Stimulated activated CD4-positive, alpha-beta T cell treated with anti-CD3 and anti-CD28 coated beads, TNF-alpha, amount 100 ng/mL, for 1 hour (primary cell): Measurements from ENCODE around the gene UBE2D1.

Source experiments
- DNase-seq, 3 donors: peaks; one replicate each; pipeline ENCODE4 v3.0.0-alpha.2; 2020; ENCODE audit warnings: low read depth in 3 of 3, low spot score in 1 of 3

UBE2D1 gene

DNA sequence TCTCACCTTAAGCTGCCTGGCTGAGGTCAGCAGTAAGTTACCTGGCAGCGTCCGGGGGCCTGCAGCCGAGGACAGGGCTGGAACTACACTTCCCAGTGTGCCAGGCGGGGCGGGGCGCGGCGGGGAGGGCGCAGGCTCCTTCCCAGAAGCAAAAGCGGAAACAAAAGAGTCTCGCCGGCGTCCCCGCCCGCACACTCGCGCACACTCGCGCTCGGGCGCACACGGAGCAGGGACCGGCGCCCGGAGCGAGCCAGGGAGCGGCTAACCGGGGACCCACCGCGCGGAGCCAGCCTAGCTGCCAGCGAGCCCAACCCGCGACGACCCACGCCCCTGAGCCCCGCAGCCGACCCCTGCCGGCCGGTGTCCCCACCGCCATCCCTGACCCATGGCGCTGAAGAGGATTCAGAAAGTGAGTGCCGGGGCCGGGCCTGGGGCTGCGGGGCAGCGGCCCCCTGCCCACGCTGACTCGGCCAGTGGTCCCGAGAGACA is at the start of gene UBE2D1:
UBE2D1 (plus strand) TSS at position 190 of the 489 bp plus-strand sequence; CDS start at position 386, 196 bp downstream.
- DNase-seq: peak; percentile 43 to 78 (median 63)

DNA sequence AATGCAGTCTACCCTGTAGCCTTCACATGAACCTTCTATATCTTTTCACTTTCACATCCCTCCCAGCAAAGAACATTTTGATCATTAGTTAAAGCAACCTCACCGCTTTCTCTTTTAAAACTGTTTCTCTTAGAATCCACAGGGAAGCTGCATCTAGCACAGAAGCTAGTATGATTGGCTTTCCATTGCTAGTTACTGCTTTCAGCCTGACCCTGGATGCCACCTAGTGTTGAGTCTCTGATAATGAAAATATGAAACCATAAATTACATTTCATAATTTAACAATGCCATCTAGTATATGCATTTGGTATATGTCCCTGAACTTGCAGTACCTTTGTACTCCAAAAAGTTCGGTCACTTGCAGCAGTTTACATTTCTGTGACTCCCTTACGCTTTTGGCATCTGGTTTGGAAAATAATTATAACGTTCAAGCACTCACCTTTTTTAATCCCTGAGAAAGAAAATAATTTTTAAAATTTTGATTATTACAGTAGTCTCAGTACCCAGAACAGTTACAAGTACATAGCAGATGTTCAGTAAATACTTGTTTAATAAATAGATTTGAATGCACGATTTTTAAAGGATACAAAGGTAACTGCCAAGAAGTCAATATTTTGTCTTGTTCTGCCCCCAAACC is 43.1 kb upstream of the UBE2D1 start:
- DNase-seq: no peak

DNA sequence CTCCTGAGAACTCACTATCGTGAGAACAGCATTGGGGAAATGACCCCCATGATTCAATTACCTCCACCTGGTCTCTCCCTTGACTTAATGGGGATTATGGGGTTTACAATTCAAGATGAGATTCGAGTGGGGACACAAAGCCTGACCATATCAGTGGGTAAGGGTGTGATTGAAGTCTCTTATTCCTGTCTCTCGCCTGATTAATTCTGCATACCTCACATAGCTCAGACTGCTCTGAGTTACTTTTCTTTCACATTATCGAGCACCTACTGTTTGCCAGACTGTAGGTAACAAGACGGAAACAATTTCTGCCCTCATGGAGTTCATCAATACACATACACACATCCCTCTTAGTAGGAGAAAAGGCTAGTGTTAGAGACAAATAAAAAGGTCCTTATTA is 40.8 kb upstream of the UBE2D1 start:
- DNase-seq: no peak

DNA sequence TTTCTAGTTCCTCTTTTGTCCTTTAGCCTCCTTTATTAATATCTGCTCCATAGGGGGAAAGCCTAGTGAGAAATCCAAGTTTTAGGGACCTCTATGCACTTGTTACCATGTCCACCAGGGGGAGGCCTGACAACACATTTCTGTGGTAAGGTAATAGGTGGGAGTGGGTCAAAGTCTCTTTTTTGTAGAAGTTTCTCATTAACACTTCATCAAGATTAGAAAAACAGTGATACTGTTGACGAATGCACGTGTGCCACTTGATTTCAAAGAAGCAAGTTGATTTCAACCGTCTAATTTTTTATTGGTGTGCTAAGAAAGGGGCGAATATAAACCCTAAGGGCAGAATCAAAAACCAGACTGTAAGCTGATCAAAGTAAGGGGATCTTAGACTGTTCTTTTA is 35.2 kb upstream of the UBE2D1 start:
- peak; percentile 9 to 19 (median 15) for DNase-seq

DNA sequence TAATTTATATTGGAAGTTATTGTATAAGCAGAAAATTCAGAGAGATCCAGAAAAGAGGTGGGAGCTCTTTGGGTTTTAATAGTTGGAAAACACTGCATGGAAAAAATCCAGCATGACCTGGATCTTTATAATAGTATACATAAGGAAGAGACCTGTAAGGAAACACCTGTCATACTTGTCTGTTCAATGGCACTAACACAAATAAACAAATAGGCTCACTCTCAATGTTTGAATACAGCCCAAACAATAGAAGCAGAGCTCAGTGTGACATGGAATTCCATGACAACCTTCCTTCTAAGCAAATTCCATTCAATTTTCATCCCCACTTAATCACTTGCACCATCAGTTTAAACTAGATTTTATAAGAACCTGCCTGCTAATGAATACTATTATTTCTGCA is 34.1 kb upstream of the UBE2D1 start:
- no peak for DNase-seq

DNA sequence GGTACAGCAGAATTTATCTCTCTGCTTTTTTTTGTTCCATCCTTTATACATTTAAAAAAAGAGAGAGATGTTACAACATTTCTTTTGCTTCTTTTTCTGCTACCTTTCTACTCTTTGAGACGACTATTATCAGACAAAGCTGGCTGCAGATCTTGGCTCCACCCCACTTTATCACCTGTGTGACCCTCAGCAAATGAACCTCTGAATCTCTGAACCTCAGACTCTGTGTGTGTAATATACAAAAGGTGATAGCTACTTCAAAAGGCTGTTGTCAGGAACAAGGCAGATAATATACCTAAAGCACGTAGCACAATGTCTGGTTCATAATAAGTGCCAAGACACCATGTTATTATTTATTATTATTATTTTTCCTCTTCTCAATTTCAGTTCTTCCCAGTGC is 32.6 kb upstream of the UBE2D1 start:
- no peak for DNase-seq

DNA sequence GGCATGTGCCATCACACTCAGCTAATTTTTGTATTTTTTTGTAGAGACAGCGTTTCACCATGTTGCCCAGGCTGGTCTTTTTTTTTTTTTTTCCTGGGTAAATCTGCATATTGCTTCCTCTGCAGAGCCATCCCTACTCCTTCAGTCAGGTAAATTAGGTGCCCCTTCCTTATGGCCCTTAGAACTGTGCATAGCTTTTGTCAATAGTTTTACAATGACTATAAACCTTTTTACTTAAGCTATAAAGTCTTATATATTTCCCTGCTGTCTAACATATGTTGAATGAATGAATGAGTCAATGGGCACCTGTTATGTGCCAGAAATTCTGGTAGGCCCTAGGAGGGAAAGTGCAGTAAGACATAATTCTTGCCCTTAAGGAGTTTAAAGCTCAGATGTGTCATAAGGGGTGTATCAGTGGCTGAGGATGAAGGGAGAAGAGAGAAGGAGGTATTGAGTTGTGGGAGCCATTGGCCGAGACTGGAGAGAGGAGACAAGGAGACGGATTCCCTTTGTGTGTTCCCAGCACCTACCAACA is 30.6 kb upstream of the UBE2D1 start:
- no peak for DNase-seq

DNA sequence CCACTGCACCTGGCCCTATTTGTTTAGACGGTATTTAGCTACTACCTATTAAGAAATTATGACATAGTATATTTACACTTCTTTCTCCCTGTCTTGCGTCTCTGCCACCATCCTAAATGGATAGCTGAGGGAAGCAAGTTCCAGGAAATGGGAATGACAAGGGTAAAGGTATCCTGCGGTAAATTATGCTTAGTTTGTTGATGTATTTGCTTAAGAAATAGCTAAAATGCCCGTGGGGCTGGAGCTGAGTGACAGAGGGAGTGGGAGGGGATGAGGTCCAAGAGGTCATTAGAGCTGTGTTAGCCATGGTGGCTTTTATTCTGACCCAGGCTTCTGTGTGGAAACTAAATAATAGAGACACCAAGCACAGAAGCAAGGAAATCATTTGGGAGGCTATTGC is 29.0 kb upstream of the UBE2D1 start:
- DNase-seq: no peak

DNA sequence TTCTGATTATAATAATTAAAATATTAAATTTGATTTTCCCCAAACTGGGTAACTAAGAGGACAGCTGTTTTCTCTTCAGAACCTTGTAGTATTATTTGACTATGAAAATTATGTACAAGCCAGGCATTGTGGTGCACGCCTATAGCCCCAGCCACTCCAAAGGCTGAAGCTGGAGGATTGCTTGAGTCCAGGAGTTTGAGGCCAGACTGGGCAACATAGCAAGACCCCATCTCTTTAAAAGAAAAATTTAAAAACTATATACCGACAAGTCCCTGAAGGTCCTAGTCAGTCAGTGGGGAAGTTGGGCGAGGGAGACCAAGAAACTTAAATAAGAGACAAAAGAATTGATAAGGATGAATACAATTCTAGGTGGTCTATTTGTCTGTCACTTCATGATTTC is 27.1 kb upstream of the UBE2D1 start:
- no peak for DNase-seq

DNA sequence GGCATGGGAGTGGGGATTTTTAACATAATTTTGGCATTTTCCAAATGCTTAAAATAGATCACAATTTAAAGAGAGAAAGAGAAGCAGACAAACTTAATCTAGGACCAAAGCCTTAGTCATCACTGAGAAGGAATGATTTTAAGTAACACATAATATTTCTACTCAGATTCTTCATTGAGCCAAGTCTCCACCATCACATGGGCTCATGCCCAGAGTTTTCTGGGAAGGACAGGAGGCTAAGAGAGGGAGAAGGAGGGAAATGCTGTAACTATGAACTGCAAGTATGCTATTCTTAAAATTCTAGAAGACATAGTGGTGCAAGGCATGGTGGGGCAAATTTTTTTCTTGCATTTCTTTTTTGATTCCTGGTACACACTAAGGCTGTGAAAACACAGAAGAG is 23.8 kb upstream of the UBE2D1 start:
- DNase-seq: no peak

DNA sequence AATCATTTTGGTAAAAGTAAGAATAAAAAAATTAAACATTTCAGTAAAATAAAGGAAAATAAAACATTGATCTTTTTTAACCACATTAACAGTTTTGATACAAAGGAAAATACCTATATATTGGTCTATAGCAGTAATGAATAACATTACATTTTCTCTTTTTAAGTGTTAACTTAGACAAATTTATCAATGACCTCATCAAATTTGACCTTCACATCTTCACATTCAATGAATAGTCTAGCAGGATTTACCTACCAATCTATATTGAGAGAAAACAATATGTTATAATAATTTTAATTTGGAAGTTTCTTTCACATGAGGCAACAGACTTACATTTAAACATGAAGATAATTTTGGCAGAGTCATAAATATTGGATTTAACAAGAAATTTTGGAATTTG is 17.9 kb upstream of the UBE2D1 start:
- DNase-seq: no peak

DNA sequence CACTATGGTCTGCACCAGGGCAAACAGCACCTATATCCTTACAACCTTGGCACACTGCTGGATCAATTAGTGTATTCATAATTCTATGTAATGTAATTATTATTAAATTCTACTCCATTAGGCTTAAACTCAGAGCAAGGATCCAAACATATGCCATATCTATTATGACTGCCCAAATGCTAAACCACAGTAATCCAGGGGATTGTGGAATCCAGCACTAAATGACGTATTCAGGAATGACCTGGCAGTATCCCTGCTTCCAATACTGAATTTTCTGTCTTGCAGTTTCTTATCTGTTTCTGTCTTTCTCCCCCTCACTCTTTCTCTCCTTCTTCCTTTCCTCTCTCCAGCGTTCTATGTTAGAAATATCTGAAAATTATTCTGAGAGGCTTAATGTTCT is 16.5 kb upstream of the UBE2D1 start:
- DNase-seq: no peak

DNA sequence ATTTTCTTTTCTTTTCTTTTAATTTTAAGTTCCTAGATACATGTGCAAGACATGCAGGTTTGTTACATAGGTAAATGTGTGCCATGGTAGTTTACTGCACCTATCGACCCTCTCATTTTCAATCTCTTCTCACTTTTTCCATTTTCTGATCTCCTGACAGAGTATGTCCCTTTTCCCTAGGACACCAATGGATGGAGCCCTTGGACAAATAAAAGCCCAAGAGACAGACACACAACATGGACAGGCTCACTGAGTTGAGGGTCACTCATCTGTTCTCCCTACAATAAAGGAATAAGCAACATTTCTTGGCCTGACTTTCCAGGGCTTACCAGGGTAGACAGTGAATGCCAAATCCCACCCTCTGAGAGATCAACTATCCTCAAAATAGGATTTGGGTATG is 15.2 kb upstream of the UBE2D1 start:
- DNase-seq: no peak

DNA sequence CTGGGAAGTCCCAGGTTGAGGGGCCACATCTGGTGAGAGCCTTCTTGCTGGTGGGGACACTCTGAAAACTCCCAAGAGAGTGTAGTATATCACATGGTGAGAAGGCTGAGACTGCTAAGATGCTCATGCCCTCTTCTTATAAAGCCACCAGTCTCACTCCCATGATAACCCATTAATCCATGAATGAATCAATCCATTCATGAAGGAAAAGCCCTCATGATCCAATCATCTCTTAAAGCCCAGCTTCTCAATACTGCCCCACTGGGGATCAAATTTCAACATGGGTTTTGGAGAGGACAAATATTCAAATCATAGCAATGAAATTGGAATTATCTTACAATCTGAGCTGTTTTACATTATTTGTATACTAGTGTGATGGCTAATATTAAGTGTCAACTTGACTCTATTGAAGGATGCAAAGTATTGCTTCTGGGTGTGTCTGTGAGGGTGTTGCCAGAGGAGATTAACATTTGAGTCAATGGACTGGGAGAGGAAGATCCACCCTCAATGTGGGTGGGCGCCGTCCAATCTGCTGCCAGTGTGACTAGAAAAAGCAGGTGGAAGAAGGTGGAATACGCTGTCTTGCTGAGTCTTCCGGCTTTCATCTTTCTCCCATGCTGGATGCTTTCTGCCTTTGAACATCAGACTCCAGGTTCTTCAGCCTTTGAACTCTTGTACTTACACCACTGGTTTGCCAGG is 14.3 kb upstream of the UBE2D1 start:
- no peak for DNase-seq

DNA sequence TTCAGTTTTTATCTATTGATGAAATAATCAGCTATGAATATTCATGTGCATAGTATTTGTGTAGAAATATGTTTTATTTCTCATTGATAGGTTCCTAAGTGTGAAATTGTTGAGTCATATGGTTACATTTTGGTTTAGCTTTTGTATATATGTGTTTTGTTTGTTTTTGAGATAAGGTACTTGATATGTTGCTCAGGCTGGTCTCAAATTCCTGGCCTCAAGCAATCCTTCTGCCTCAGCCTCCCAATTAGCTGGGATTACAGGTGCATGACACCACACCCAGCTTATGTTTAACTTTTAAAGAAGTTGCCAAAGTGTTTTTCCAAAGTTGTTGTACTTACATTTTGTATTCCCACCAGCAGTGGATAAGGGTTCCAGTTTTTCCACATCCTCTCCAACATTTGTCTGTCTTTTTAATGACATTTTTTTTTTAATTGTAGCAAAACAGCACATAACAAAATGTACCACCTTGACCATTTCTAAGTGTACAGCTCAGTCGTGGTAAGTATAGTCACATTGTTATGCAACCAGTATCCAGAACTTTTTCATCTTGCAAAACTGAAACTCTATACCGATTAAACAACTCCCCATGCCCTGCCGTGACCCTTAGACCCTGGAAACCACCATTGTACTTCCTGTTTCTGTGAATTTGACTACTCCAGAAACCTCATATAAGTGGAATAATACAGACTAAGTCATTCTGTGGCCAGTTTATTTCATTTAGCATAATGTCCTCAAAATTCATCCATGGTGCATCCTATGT is 12.6 kb upstream of the UBE2D1 start:
- DNase-seq: no peak

DNA sequence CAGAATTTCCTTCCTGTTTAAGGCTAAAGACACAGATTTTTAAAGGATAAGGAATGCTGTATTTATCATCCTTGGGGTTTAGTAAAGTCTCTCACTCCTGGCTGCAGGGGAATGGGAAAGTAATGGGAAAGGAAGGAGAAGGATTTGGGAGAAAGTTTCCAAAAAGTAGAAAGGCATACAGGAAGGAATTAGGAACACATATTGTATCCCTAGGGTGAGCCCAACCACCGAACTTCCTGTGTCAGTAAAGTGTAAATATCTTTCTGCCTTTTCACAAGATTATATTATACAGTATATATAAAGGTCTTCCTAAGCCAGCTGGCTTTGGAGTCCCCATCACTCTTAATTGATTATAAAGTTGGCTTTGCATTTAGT is 12.0 kb upstream of the UBE2D1 start:
- DNase-seq: no peak

DNA sequence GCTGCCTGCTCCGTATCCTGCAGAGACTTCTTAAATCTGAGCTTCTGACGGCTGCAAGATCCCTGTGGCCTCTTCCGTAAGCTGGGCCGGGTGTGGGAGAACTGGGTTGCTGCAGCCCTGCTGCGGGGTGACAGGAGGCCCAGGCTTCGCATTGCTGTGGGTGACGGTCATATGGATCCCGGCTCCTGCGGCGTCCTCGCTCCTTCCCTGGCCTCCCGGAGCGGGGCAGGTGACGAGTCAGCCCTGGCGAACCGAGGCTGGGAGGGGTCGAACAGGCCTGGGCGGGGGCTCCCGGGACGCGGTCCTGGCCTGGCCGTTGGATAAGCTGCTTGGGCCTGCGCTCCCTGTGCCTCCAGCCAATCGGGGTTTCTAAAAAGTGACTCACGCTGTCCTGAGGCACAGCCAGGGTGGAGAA is 7.8 kb upstream of the UBE2D1 start:
- DNase-seq: no peak

DNA sequence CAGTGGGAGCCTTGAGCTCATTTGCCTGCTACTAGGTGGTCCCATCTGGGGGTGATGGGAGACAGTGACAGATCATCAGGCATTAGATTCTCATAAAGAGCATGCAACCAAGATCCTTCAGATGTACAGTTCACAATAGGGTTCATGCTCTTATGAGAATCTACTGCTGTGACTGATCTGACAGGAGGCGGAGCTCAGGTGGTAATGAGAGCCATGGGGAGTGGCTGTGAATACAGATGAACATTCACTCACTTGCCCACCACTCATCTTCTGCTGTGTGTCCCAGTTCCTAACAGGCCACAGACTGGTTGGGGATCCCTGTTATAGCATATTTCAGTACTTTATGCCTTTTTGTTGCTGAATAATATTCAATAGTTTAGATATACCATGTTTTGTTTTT is 6.6 kb upstream of the UBE2D1 start:
- no peak for DNase-seq

DNA sequence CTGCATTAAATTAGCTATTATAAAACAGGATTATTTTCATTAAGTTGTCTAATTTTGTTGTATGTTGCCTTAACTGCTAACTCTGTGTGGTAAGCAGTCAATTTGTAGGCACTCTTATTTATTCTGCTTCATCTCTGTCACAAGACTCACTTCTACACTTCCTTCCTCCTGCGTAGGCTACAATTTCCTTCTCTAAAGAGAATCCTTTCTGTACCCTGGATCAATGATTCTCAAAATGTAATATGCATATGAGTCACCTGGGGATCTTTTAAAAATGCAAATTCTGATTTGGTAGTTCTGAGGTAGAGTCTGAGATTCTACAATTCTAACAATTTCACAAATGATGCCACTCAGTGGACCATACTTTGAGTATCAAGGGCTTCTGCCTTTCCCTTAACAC is 4.4 kb upstream of the UBE2D1 start:
- no peak for DNase-seq

DNA sequence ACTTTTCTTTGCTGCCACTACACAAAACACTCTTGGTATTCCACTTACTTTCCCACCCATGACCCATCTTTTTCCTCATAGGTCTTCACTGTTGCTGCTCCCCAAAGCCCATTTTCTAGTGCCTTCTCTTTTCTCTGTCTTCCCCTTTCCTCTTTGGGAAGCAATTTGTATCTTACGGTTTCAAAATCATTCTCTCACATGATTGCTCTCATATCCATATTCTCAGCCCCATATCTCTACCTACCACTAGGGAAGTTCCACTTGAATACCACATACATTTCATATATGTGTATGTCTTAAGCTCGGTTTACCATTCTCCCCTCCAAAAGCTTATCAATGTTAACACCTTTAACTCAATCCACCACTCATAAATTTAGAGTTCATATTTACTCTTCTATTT is 3.2 kb upstream of the UBE2D1 start:
- DNase-seq: no peak

DNA sequence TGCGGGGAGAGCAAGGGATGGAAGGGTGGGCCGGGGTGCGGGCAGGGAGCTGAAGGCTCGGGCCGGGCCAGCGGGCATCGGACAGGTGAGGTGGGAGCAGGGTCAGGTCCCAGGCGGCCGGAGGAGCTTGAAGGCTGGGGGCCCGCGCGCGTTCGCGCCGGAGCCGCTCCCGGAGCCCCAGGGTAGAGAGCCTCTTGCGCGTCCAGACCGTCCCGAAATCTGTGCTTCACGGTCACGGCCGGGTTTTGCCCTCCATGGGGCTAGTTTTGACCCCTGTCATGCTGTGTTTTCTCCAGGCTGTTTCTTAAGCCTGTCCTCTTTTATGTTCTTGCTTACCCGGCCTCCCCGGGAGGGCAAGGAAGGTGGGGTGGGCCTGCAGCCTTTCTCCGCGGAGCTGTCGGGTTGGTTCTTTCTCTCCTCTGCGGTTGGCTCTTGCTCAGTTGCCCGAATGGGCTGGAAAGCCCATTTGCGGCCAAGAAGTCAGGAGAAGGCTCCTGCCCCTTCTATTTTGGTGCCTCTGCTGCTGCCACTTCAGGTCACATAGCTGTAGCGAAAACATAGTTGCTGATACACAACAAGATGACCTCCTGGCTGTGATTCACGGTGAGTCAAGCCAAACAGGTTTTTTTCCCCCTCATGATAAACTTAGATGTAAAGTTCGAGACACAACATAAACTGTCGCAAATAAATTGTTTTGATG is 650 bp downstream of the UBE2D1 start:
- no peak for DNase-seq
